Right lobe of liver (tissue), 6 donors: Measurements from ENCODE around the gene RHEB. TPM values are rescaled to one million over a fixed set of nuclear protein-coding genes. Genes with fewer than 3 reads are reported as not detected.
A peak's percentile ranks its signal among the peaks of the same experiment; 100 is the strongest.

ENCODE experiments used
- ATAC-seq, 4 donors: fragments of 200-7000 bp; cut with Tn5 transposase; one replicate each; pipeline ENCODE4 v1.9.1; 2020; ENCODE audit warnings: mild to moderate bottlenecking in 4 of 4, moderate library complexity in 4 of 4
- DNase-seq, 3 donors: peaks; one replicate each; pipeline ENCODE4 v3.0.0-alpha.2; 2020
- H3K27ac ChIP-seq, 3 donors: fragments of 200-600 bp; one replicate each; pipeline ENCODE4 v1.8.0; 2022
- H3K27me3 ChIP-seq, 2 donors: fragments of 200-600 bp; one replicate each; pipeline ENCODE4 v1.8.0; 2022
- H3K36me3 ChIP-seq, 4 donors: fragments of 200-600 bp; sonication (generic) in 1 of 4; one replicate each; pipeline versions ENCODE4 v1.5.1 to v1.8.0; 2017 to 2022; ENCODE audit warnings: control low read depth in 1 of 4
- H3K4me1 ChIP-seq, 4 donors: fragments of 200-600 bp; sonication (generic) in 1 of 4; one replicate each; pipeline versions ENCODE4 v1.5.1 to v1.8.0; 2017 to 2022; ENCODE audit warnings: control low read depth in 1 of 4
- H3K4me3 ChIP-seq, 3 donors: fragments of 200-600 bp; one replicate each; pipeline ENCODE4 v1.8.0; 2022
- H3K9me3 ChIP-seq, 4 donors: fragments of 200-600 bp; sonication (generic) in 1 of 4; one replicate each; pipeline versions ENCODE4 v1.5.1 to v1.8.0; 2017 to 2022; ENCODE audit warnings: control low read depth in 1 of 4
- CTCF ChIP-seq, 4 donors: fragments of 200-600 bp in 3 of 4; fragments of 450-650 bp in 1 of 4; IDR thresholded peaks; one replicate each; pipeline versions ENCODE4 v1.5.1 to v1.8.0; 2016 to 2022; ENCODE audit warnings: antibody characterized with exemption in 4 of 4, mild to moderate bottlenecking in 2 of 4
- POLR2A ChIP-seq: fragments of 450-650 bp; IDR thresholded peaks from one replicate; pipeline ENCODE4 v1.6.1; 2017; ENCODE audit warnings: antibody characterized with exemption, mild to moderate bottlenecking
- WGBS: methylation state at CpG from one replicate; pipeline ENCODE4 v1.1.6; 2018; ENCODE audit warnings: low coverage, low lambda C conversion rate; ENCODE audit not compliant: insufficient coverage; ENCODE audit errors: missing lambda C conversion rate; 5-methylcytosine and 5-hydroxymethylcytosine counted together
- intact Hi-C, 2 donors: fragments of 100-400 bp; cut with DNase I; formaldehyde crosslinking; loops; one replicate each; pipeline versions ENCODE4 v1.11.2 to v1.14.1; 2022
- total RNA-seq, 6 experiments: library from RNA; depleted of rRNA in 2 of 6; stranded (reverse); fragments of >200 nt in 2 of 6; fragmentation: NEBNext Ultra II Directional in 3 of 6; extraction: Animal tissue kit (Norgen Biotek cat#: 25700) in 3 of 6; gene quantifications; one replicate each; pipeline versions ENCODE4 v1.1.0 to v1.2.4, GENCODE V29; 2016 to 2023
- donor health status: DM: no; HTN: yes; CAD: no.
- donor health status: DM: no; HTN: no; CAD: no.
- donor health status: DM: no; HTN: no; CAD: no.
- donor health status: DM: no; HTN: yes; CAD: no.
- donor health status: DM: no; HTN: yes; CAD: no.

The RHEB gene
- total RNA-seq, 6 experiments from 2014 or later = 33.4 to 55.3 (median 49.7) TPM

GRCh38 chr7:151439855-151440798, 79.6 kb downstream of the RHEB start, which contains the start of gene CRYGN:
Gene CRYGN (minus strand): TSS chr7:151440141. CDS start chr7:151439917, 224 bp downstream.
- Histone ChIP-seq H3K27ac (no peak within 1 kb of the TSS), H3K9me3 (no peaks in the 10 kb centered on the region), H3K36me3 (no peaks in the 10 kb centered on the region), H3K4me3 (no peak within 1 kb of the TSS), H3K4me1 (peaks cover 0 to 4% (median 0%) of the 10 kb centered on the region in 4 donors), H3K27me3 (no peaks in the 10 kb centered on the region)
- 37% methylated on average over 12 of the region's 51 CpGs for WGBS
- ATAC-seq (peak in 1 of 4 donors; percentile 12), DNase-seq (no peak)
- intact Hi-C loops = no loop called here
- TF ChIP-seq POLR2A (no peak), CTCF (IDR thresholded peaks at IDR 0.05) (no peak)

DNA sequence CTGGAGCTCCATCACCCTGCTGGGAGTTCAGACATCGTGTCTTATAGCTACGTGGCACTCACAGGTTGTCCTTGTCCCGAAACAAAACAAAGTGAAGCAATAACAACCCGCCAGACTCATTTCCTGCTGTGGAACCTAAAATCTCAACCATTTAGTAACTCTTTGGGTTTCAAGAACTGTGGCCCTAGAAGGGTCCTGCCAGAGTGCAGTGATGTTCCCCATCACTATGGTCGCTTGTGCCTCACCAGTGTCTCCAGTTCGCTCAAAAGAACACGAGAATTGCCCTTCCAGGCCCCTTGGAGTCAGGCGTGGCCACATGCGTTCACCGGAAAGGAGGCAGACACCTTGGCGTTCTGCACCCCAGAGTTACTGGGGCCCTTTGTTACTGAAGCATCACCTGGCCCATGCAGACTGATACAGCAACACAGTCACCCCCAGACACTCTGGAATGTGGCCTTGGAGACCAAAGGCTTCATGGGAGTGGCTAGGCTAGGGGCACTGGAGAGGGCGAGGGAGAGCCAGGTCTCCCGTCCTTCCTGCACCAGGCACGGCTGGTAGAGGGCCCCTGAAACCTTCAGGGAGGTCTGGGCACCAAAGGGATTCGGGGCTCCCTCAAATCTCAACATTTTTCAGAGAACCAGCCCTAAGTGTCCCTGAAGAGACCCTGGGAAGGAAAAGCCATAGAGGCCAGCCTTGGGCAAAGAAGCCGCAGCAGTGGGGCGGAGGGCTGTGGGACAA, 80.7 kb downstream of the RHEB start:
- TF ChIP-seq POLR2A (no peak), CTCF (IDR thresholded peaks at IDR 0.05) (no peak)
- intact Hi-C loops = no loop called here
- WGBS = 87% methylated on average over 4 of the region's 17 CpGs

DNA sequence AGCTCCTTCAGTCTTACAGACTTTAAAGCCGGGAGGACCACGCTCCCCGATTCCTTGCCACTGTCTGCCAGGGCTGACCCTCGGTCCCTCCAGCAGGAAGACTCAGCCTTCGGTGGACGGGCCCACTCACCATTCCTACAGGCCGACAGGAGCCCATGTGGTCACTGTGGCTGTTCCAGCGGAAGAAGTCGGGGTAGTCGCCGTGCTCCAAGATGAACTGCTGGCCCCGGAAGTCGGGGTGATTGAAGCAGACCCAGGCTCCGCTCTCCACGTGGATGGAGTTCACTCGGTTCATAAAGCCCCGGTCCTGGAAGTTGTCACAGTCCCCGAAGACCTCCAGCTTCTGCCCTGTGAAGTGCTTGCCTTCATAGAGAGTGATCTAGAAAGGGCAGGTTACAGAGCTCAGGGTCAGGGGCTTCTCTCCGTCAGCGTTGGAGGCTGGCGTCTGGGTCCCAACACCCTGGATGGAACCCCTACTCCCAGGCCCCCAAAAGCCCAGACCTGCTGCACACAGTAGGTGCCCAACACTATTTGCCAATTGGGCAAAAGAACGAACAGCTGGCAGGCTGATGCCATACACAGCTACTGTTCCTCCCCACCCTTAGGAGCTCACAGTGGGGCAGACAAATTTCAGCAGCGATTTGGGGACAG, 81.7 kb downstream of the RHEB start:
- Histone ChIP-seq H3K4me1 (peaks cover 0 to 4% (median 0%) of the 10 kb centered on the region in 4 donors), H3K4me3 (no peak overlapping the region), H3K36me3 (no peaks in the 10 kb centered on the region), H3K27ac (no peak overlapping the region), H3K27me3 (no peaks in the 10 kb centered on the region), H3K9me3 (no peaks in the 10 kb centered on the region)
- DNase-seq (no peak), ATAC-seq (no peak)
- no peak for TF ChIP-seq POLR2A
- TF ChIP-seq CTCF (IDR thresholded peaks at IDR 0.05) = no peak
- intact Hi-C loops = no loop called here
- 77% methylated on average over 15 of the region's 23 CpGs for WGBS

More for the DNA sequence above, 80.7 kb downstream of the RHEB start:
- Histone ChIP-seq H3K4me1 (peaks cover 0 to 4% (median 0%) of the 10 kb centered on the region in 4 donors), H3K27ac (no peak overlapping the region), H3K36me3 (no peaks in the 10 kb centered on the region), H3K27me3 (no peaks in the 10 kb centered on the region), H3K4me3 (no peak overlapping the region), H3K9me3 (no peaks in the 10 kb centered on the region)
- ATAC-seq (no peak), DNase-seq (no peak)

DNA sequence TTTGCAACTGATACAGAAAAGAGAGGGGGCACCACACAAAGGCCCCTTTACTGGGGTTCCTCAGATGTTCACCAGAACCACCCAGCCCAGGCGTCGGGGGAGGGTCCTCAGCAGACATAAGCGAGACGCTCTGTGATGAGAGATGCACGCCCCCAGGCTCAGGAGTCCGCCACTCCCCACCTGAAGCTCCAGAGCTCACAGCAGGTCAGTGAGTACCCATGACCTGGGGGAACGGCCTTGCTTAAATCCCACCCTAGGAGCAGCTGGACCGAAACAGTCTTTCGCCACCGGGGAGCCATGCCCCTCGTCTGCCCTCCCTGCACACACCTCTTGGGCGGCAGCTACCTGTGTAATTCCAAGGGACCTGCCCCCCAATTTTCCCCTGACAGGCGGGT, 82.5 kb downstream of the RHEB start:
- no peaks in the 10 kb centered on the region for H3K27me3 ChIP-seq
- intact Hi-C loops = no loop called here
- TF ChIP-seq CTCF (IDR thresholded peaks at IDR 0.05) (no peak), POLR2A (no peak)
- WGBS = 80% methylated on average over 2 of the region's 13 CpGs
- peaks cover 0 to 4% (median 0%) of the 10 kb centered on the region in 4 donors for H3K4me1 ChIP-seq
- ATAC-seq (no peak), DNase-seq (no peak)
- no peaks in the 10 kb centered on the region for H3K36me3 ChIP-seq
- H3K4me3 ChIP-seq = no peak overlapping the region
- no peaks in the 10 kb centered on the region for H3K9me3 ChIP-seq
- no peak overlapping the region for H3K27ac ChIP-seq
